HL-60 (cell line): ENCODE results near the gene PRMT7.

Source experiments
- POLR2AphosphoS5 ChIP-seq: IDR thresholded peaks from 2 replicates; pipeline ENCODE4 v1.6.1; 2012; ENCODE audit warnings: low read depth
- TF ChIP-seq, protein P1 (sequence below): IDR thresholded peaks from one replicate; pipeline ENCODE4 v1.5.1; 2011; ENCODE audit warnings: low read length, control low read depth, inconsistent platforms; ENCODE audit not compliant: insufficient read depth

DNA sequence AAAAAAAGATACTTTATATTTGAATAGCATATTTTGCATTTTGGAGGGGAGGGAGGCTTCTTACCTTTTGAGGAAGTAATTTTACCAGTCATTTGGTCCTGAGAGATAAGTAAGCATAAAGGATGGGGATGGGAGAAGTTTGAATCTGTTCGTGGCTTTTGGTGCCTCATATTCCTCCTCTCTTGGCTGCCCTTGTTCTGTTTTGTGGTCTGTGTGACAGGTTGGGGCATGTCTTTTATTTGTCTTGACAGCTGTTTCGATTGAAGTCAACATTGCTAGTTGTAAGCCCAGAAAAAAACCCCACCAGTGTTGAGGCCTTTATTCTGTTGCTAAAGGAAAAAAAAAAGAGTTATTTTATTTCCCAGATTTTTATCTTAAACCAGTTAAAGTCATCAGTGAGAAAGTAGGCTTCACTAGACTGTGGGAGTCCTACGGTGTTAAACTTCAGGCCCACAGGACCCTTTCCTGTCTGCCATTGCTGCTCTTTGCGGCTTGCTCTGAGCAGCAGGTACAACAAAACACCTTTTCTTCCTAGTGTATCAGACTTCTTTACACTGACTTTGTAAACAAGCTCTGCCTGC is 35.1 kb upstream of the PRMT7 start:
- no peak for TF ChIP-seq POLR2AphosphoS5
- TF ChIP-seq, protein P1, sequence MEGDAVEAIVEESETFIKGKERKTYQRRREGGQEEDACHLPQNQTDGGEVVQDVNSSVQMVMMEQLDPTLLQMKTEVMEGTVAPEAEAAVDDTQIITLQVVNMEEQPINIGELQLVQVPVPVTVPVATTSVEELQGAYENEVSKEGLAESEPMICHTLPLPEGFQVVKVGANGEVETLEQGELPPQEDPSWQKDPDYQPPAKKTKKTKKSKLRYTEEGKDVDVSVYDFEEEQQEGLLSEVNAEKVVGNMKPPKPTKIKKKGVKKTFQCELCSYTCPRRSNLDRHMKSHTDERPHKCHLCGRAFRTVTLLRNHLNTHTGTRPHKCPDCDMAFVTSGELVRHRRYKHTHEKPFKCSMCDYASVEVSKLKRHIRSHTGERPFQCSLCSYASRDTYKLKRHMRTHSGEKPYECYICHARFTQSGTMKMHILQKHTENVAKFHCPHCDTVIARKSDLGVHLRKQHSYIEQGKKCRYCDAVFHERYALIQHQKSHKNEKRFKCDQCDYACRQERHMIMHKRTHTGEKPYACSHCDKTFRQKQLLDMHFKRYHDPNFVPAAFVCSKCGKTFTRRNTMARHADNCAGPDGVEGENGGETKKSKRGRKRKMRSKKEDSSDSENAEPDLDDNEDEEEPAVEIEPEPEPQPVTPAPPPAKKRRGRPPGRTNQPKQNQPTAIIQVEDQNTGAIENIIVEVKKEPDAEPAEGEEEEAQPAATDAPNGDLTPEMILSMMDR: no peak
